Measurements from ENCODE around the gene TCAP.
"Not testable (repeated sequence)": the region's sequence is repeated elsewhere in the genome, so short reads cannot be mapped to it uniquely, and the experiment has no call there.

TCAP gene

DNA sequence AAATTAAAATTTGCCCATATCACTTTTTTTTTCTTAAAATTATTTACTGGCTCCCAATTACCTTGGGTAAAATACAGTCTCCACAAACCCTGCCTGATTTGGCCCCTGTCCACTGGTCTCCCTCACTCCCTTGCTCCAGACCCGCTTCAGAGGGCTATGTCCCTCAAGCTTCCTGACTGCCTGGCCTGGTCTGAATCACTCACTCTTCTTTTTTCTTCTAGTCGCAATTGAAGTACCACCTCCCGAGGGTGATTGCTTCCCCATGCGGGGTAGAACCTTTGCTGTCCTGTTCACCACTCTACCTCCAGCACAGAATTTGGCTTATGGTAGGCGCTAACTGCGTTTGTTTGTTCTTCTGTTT lies 23.3 kb downstream of the TCAP start:
- Histone ChIP-seq H3K27me3 (no peaks in the 10 kb centered on the region), H3K36me3 (no peaks in the 10 kb centered on the region; the same call in 1 of the 2 replicates), H3K4me1 (no peaks in the 10 kb centered on the region), H3K9me3 (no peaks in the 10 kb centered on the region), H3K4me3 (ENCODE audit: low read depth, low read length) (peak overlapping the region; percentile 94)
- TF ChIP-seq, protein P1, sequence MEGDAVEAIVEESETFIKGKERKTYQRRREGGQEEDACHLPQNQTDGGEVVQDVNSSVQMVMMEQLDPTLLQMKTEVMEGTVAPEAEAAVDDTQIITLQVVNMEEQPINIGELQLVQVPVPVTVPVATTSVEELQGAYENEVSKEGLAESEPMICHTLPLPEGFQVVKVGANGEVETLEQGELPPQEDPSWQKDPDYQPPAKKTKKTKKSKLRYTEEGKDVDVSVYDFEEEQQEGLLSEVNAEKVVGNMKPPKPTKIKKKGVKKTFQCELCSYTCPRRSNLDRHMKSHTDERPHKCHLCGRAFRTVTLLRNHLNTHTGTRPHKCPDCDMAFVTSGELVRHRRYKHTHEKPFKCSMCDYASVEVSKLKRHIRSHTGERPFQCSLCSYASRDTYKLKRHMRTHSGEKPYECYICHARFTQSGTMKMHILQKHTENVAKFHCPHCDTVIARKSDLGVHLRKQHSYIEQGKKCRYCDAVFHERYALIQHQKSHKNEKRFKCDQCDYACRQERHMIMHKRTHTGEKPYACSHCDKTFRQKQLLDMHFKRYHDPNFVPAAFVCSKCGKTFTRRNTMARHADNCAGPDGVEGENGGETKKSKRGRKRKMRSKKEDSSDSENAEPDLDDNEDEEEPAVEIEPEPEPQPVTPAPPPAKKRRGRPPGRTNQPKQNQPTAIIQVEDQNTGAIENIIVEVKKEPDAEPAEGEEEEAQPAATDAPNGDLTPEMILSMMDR (IDR thresholded peaks at IDR 0.05; ENCODE audit: low read depth, low read length) = no peak
- no peak for DNase-seq

- TF ChIP-seq, protein P1 (IDR thresholded peaks at IDR 0.05; ENCODE audit: low read depth, low read length) = no peak
- H3K36me3 ChIP-seq = no peaks in the 10 kb centered on the region; the same call in 1 of the 2 replicates
- DNase-seq = no peak
- H3K9me3 ChIP-seq = no peaks in the 10 kb centered on the region
- H3K27me3 ChIP-seq = no peaks in the 10 kb centered on the region
- H3K4me3 ChIP-seq (ENCODE audit: low read depth, low read length) = peak overlapping the region; percentile 94
- no peaks in the 10 kb centered on the region for H3K4me1 ChIP-seq
These were observed 23.8 kb downstream of the TCAP start for GRCh38 chr17:39688945-39689344.

- Histone ChIP-seq H3K27me3 (peaks cover 7% of the 10 kb centered on the region), H3K4me1 (no peaks in the 10 kb centered on the region), H3K4me3 (ENCODE audit: low read depth, low read length) (no peak overlapping the region), H3K9me3 (no peaks in the 10 kb centered on the region), H3K36me3 (no peaks in the 10 kb centered on the region)
- no peak for DNase-seq
- TF ChIP-seq, protein P1 (IDR thresholded peaks at IDR 0.05; ENCODE audit: low read depth, low read length) = no peak
These were observed 29.4 kb downstream of the TCAP start for GRCh38 chr17:39694593-39694992.

GRCh38 chr17:39695089-39695474 lies 29.9 kb downstream of the TCAP start:
- Histone ChIP-seq H3K4me3 (ENCODE audit: low read depth, low read length) (no peak overlapping the region), H3K9me3 (no peaks in the 10 kb centered on the region), H3K27me3 (peaks cover 12% of the 10 kb centered on the region), H3K4me1 (no peaks in the 10 kb centered on the region), H3K36me3 (no peaks in the 10 kb centered on the region)
- TF ChIP-seq, protein P1 (IDR thresholded peaks at IDR 0.05; ENCODE audit: low read depth, low read length) = no peak
- no peak for DNase-seq

GRCh38 chr17:39696731-39697130 lies 31.6 kb downstream of the TCAP start:
- no peaks in the 10 kb centered on the region for H3K9me3 ChIP-seq
- H3K27me3 ChIP-seq = peaks cover 29% of the 10 kb centered on the region
- no peak for DNase-seq
- H3K36me3 ChIP-seq = no peaks in the 10 kb centered on the region
- H3K4me3 ChIP-seq (ENCODE audit: low read depth, low read length) = no peak overlapping the region
- no peaks in the 10 kb centered on the region for H3K4me1 ChIP-seq
- TF ChIP-seq, protein P1 (IDR thresholded peaks at IDR 0.05; ENCODE audit: low read depth, low read length) = no peak

DNA sequence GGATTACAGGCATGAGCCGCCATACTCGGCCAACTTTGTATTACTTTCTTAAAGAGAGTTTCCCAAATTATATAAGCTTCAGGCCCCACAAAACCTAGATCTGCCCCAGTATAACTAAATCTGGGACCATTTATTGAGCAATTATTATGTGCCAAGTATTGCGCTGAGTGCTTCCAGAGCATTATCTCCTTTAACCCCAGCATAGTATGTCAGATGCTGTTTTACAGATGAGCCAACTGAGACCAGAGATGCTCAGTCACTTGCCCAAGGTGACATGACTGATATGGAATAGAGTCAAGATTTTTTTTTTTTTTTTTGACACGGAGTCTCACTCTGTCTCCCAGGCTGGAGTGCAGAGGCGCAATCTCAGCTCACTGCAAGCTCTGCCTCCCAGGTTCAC lies 32.8 kb downstream of the TCAP start:
- no peak overlapping the region for H3K4me3 ChIP-seq (ENCODE audit: low read depth, low read length)
- DNase-seq = no peak
- no peaks in the 10 kb centered on the region for H3K36me3 ChIP-seq
- peaks cover 37% of the 10 kb centered on the region for H3K27me3 ChIP-seq
- no peaks in the 10 kb centered on the region for H3K4me1 ChIP-seq
- no peaks in the 10 kb centered on the region for H3K9me3 ChIP-seq
- TF ChIP-seq, protein P1 (IDR thresholded peaks at IDR 0.05; ENCODE audit: low read depth, low read length) = no peak

DNA sequence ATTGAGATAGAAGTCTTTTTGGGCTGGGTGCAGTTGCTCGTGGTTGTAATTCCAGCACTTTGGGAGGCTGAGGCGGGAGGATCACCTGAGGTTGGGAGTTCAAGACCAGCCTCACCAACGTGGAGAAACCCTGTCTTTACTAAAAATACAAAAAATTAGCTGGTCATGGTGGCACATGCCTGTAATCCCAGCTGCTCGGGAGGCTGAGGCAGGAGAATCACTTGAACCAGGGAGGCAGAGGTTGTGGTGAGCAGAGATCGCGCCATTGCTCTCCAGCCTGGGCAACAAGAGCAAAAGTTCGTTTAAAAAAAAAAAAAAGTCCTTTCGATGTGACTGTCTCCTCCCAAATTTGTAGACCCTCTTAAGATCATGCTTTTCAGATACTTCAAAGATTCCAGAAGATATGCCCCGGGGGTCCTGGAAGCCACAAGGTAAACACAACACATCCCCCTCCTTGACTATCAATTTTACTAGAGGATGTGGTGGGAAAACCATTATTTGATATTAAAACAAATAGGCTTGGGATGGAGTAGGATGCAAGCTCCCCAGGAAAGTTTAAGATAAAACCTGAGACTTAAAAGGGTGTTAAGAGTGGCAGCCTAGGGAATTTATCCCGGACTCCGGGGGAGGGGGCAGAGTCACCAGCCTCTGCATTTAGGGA lies 34.1 kb downstream of the TCAP start:
- H3K4me1 ChIP-seq; H3K36me3 ChIP-seq; H3K4me3 ChIP-seq (ENCODE audit: low read depth, low read length); H3K9me3 ChIP-seq; DNase-seq: not testable (repeated sequence)
- peaks cover 42% of the 10 kb centered on the region for H3K27me3 ChIP-seq
